Activated CD8-positive, alpha-beta T cell treated with anti-CD3 and anti-CD28 coated beads, Interleukin-2, amount 10 ng/mL, durations not matched to agents 7 days and 5 days (primary cell): ENCODE results near the gene TAF1D. TPM values are rescaled to one million over a fixed set of nuclear protein-coding genes. Genes with fewer than 3 reads are reported as not detected.
"Not testable (repeated sequence)": the region's sequence is repeated elsewhere in the genome, so short reads cannot be mapped to it uniquely, and the experiment has no call there.

Source experiments
- ATAC-seq: fragments of 150-1000 bp; cut with Tn5 transposase; one replicate; pipeline ENCODE4 v1.10.0; 2021; ENCODE audit warnings: moderate library complexity
- CTCF ChIA-PET: fragments of 350-600 bp; sonication (Branson Sonifier 250); formaldehyde crosslinking; loops from one replicate; lab custom pipeline; 2021; ENCODE audit warnings: antibody characterized with exemption; lab: Charles Lee
- POLR2A ChIA-PET: fragments of 350-600 bp; sonication (Branson Sonifier 250); formaldehyde crosslinking; loops from one replicate; lab custom pipeline; 2021; ENCODE audit warnings: antibody characterized with exemption; lab: Charles Lee
- DNase-seq: peaks from one replicate; pipeline ENCODE4 v3.0.0-alpha.2; 2020
- H3K27ac Mint-ChIP-seq: one replicate; pipeline ENCODE4 v1.8.0; 2021; ENCODE audit warnings: mild to moderate bottlenecking, mixed read lengths
- H3K27me3 Mint-ChIP-seq: one replicate; pipeline ENCODE4 v1.8.0; 2021; ENCODE audit warnings: low read depth, mixed read lengths
- H3K36me3 Mint-ChIP-seq: one replicate; pipeline ENCODE4 v1.8.0; 2021; ENCODE audit warnings: low read depth, mixed read lengths
- H3K4me1 Mint-ChIP-seq: one replicate; pipeline ENCODE4 v1.8.0; 2021; ENCODE audit warnings: low read depth, mixed read lengths
- H3K4me3 Mint-ChIP-seq: one replicate; pipeline ENCODE4 v1.8.0; 2021; ENCODE audit warnings: mild to moderate bottlenecking, mixed read lengths
- H3K9me3 Mint-ChIP-seq: one replicate; pipeline ENCODE4 v1.8.0; 2022; ENCODE audit warnings: mixed read lengths; ENCODE audit not compliant: insufficient read depth
- total RNA-seq, 2 experiments: library from RNA; stranded (reverse); gene quantifications; one replicate each; pipeline ENCODE4 v1.2.3, GENCODE V29; 2021

Gene TAF1D
- total RNA-seq, 2 experiments from 2014 or later = 161 to 172 TPM

GRCh38 chr11:93770160-93770559 is 28.9 kb upstream of the TAF1D start:
- Mint-ChIP-seq H3K4me1 (no peaks in the 10 kb centered on the region), H3K27ac (no peak overlapping the region), H3K36me3 (peaks cover 15% of the 10 kb centered on the region), H3K27me3 (no peaks in the 10 kb centered on the region), H3K4me3 (no peak overlapping the region), H3K9me3 (peaks cover 10% of the 10 kb centered on the region)
- ATAC-seq = no peak
- ChIA-PET POLR2A (interaction anchor here (1.4 kb wide), 1 partner anchor 14 kb away, joined by 3 read pairs; the partner anchor contains the start of gene MED17), CTCF (no interaction called here)
- DNase-seq = no peak

- POLR2A ChIA-PET = no interaction called here
- CTCF ChIA-PET = no interaction called here
- H3K36me3 Mint-ChIP-seq = peaks cover 14% of the 10 kb centered on the region
- H3K4me3 Mint-ChIP-seq = no peak overlapping the region
- H3K4me1 Mint-ChIP-seq = no peaks in the 10 kb centered on the region
- no peak for DNase-seq
- no peaks in the 10 kb centered on the region for H3K27me3 Mint-ChIP-seq
- H3K27ac Mint-ChIP-seq = no peak overlapping the region
- ATAC-seq = no peak
- peaks cover 3% of the 10 kb centered on the region for H3K9me3 Mint-ChIP-seq
These were observed 25.7 kb upstream of the TAF1D start for GRCh38 chr11:93767018-93767417.

DNA sequence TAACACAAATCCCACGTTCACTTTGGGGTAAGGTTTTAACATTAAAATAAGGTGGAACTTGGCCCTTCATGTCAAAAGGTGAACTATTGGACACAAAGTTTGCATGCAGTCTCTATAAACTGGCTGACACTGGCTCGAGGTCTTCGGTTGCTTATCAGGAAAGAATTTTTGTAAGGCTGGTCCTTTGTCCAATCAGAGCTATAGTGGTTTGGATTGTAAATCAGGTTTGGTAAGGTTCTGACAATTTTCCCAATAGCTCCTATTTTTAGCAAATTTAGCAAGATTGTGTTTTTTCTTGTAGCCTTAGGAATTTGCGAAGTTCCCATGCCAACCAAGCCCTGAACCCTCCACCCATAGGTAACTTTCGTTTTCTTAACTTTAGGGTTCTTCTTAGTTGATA is 25.2 kb upstream of the TAF1D start:
- ATAC-seq = no peak
- ChIA-PET POLR2A (interaction anchor here (1.6 kb wide), 1 partner anchor 25 kb away, joined by 4 read pairs; the partner anchor contains the start of genes C11orf54 and TAF1D), CTCF (no interaction called here)
- Mint-ChIP-seq H3K27ac (no peak overlapping the region), H3K9me3 (no peaks in the 10 kb centered on the region), H3K4me1 (no peaks in the 10 kb centered on the region), H3K4me3 (no peak overlapping the region), H3K36me3 (peaks cover 14% of the 10 kb centered on the region), H3K27me3 (no peaks in the 10 kb centered on the region)
- DNase-seq = no peak

DNA sequence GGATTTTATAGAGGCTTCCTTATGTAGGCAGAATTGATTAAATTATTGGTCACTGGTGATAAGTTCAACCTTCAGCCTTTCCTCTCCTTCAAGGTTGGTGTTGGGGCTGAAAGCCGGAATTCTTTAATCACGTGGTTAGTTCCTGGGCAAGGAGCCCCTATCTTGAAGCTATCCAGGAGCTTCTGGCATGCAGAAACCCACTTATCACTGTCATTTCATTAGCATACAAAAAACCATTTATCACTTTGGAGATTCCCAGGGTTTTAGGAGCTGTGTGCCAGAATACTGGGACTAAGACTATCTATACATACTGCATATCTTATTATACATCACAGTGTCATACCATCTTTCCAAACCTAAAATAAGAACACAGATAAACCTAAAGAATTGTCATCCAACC is 24.3 kb upstream of the TAF1D start:
- no peaks in the 10 kb centered on the region for H3K27me3 Mint-ChIP-seq
- H3K4me3 Mint-ChIP-seq = no peak overlapping the region
- ChIA-PET POLR2A (interaction anchor here (1.6 kb wide), 2 partner anchors 18 to 24 kb away, joined by 4 to 6 read pairs; partner anchors contain the start of genes C11orf54, MED17 and TAF1D), CTCF (no interaction called here)
- H3K27ac Mint-ChIP-seq = no peak overlapping the region
- no peaks in the 10 kb centered on the region for H3K9me3 Mint-ChIP-seq
- no peak for DNase-seq
- no peak for ATAC-seq
- no peaks in the 10 kb centered on the region for H3K4me1 Mint-ChIP-seq
- peaks cover 17% of the 10 kb centered on the region for H3K36me3 Mint-ChIP-seq

- Mint-ChIP-seq H3K4me3 (no peak overlapping the region), H3K4me1 (no peaks in the 10 kb centered on the region), H3K9me3 (no peaks in the 10 kb centered on the region), H3K27me3 (no peaks in the 10 kb centered on the region), H3K27ac (no peak overlapping the region), H3K36me3 (peaks cover 31% of the 10 kb centered on the region)
- ChIA-PET POLR2A (interaction anchor here (1.2 kb wide), 1 partner anchor 22 kb away, joined by 3 read pairs; the partner anchor contains the start of gene MED17), CTCF (no interaction called here)
- DNase-seq = no peak
- no peak for ATAC-seq
These were observed 20.6 kb upstream of the TAF1D start for GRCh38 chr11:93761910-93762309.

GRCh38 chr11:93759123-93759522 is 17.8 kb upstream of the TAF1D start:
- H3K27ac Mint-ChIP-seq, CTCF ChIA-PET, DNase-seq: not testable (repeated sequence)

DNA sequence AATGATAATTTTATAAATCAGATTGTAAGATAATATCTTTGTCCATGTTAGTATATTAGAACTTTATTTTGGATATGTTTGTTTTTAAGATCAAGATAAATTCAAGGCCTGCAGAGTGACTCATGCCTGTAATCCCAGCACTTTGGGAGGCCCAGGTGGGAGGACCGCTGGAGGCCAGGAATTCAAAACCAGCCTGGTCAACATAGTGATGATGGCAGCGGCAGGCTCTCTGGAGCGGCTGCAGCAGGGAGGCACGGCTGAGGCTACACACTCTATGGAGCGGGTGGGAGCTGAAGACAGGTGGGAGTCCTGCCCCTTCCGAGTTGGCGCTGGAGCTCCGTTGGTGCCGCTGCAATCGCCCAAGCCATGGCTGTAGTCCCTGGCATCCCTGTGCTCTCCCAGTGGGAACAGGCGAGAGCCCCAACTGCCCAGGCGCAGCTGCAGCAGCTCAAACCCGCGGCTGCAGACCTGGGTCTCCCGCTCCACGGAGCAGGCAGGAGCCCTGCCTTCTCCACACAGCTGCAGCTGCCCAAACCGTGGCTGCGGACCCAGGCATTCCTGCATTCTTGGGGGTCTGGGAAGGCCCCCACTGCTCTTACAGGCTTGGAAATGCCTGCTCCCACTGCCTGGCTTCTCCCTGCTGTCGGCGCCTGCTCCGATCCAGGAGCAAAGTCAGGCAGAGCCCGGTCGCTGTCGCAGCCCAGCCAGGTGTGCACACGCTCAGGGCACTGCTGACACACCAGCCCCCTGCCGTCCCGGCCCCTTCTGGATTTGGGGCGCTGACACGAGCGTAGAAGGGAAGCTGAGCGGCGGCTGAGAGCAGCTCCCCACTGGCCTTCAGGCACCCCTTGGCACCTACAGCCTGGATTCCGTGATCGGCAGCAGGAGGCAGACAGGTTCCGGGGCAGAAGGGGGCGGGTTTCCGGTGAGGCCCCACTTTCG is 16.9 kb upstream of the TAF1D start:
- no peaks in the 10 kb centered on the region for H3K4me1 Mint-ChIP-seq
- POLR2A ChIA-PET = interaction anchor here (1.4 kb wide), 1 partner anchor 26 kb away, joined by 4 read pairs; the partner anchor contains the start of gene MED17
- CTCF ChIA-PET = no interaction called here

More at GRCh38 chr11:93759123-93759522, 17.8 kb upstream of the TAF1D start:
- not testable (repeated sequence) for H3K4me1 Mint-ChIP-seq, H3K4me3 Mint-ChIP-seq, ATAC-seq, H3K27me3 Mint-ChIP-seq, H3K9me3 Mint-ChIP-seq
- H3K36me3 Mint-ChIP-seq = peaks cover 22% of the 10 kb centered on the region
- POLR2A ChIA-PET = interaction anchor here (1.4 kb wide), 1 partner anchor 25 kb away, joined by 4 read pairs; the partner anchor contains the start of gene MED17

DNA sequence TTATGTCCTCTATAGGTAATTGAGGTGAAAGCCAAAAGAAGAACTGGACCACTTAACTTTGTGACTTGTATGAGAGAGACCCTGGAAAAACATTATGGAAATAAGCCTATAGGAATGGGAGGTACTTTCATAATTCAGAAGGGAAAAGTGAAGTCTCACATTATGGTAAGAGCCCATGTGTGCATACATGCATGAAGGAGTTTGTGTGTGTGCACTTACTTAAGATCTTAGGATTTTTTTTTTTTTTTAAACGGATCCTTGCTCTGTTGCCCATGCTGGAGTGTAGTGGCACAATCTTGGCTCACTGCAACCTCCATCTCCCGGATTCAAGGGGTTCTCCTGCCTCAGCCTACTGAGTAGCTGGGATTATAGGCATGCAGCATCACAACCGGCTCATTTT is 16.0 kb upstream of the TAF1D start:
- DNase-seq (no peak), ATAC-seq (no peak)
- peaks cover 24% of the 10 kb centered on the region for H3K36me3 Mint-ChIP-seq
- H3K4me1 Mint-ChIP-seq = no peaks in the 10 kb centered on the region
- no peaks in the 10 kb centered on the region for H3K9me3 Mint-ChIP-seq
- ChIA-PET POLR2A (no interaction called here), CTCF (no interaction called here)
- no peak overlapping the region for H3K4me3 Mint-ChIP-seq
- H3K27me3 Mint-ChIP-seq = no peaks in the 10 kb centered on the region
- H3K27ac Mint-ChIP-seq = no peak overlapping the region

More for the DNA sequence above, 16.9 kb upstream of the TAF1D start:
- peaks cover 23% of the 10 kb centered on the region for H3K36me3 Mint-ChIP-seq
- H3K9me3 Mint-ChIP-seq = no peaks in the 10 kb centered on the region
- ATAC-seq = no peak
- no peak overlapping the region for H3K4me3 Mint-ChIP-seq
- no peaks in the 10 kb centered on the region for H3K27me3 Mint-ChIP-seq
- DNase-seq = no peak
- H3K27ac Mint-ChIP-seq = no peak overlapping the region

GRCh38 chr11:93756748-93757147 is 15.5 kb upstream of the TAF1D start:
- Mint-ChIP-seq H3K4me1 (no peaks in the 10 kb centered on the region), H3K27ac (no peak overlapping the region), H3K9me3 (no peaks in the 10 kb centered on the region), H3K36me3 (peaks cover 25% of the 10 kb centered on the region), H3K27me3 (no peaks in the 10 kb centered on the region), H3K4me3 (no peak overlapping the region)
- ChIA-PET POLR2A (no interaction called here), CTCF (no interaction called here)
- ATAC-seq (no peak), DNase-seq (no peak)

DNA sequence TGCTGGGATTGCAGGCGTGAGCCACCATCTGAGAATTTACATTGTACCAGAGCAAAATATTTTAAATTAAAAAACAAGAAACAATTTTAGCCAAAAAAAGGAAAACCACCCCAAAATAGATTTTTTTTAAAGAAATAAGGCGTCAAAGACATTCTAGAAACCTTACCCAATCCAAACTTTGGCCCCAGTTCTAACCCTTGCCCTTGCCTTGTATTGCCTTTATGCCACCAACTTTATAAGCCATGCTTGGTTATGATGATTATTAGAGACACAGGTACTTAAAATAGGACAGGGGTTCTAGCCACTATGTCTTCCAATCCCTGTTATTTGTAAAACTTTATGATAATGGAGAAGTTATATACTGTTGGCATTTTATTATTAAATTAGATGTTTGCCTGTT is 11.9 kb upstream of the TAF1D start:
- no peaks in the 10 kb centered on the region for H3K4me1 Mint-ChIP-seq
- no peak overlapping the region for H3K27ac Mint-ChIP-seq
- H3K36me3 Mint-ChIP-seq = peaks cover 15% of the 10 kb centered on the region
- POLR2A ChIA-PET = no interaction called here
- DNase-seq (no peak), ATAC-seq (no peak)
- CTCF ChIA-PET = no interaction called here
- no peaks in the 10 kb centered on the region for H3K9me3 Mint-ChIP-seq
- H3K27me3 Mint-ChIP-seq = no peaks in the 10 kb centered on the region
- no peak overlapping the region for H3K4me3 Mint-ChIP-seq

DNA sequence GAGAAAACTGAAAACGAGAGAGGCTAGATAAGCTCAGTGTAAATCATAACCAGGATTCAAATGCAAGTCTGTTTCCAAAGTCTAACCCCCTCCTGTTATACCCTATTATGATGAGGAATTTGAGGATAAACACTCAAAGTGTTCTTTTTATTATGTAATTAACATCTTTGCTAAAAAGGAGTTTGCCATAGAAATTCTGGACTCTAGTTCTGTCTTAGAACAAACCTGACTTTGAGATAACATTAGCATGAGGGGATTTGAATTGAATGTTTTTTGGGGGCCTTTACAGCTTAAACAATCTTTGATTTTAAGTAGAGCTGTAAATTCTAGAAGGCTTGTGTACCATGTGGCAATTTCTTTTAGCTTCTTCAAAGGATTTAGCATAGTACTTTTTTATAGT is 9.7 kb upstream of the TAF1D start:
- peaks cover 15% of the 10 kb centered on the region for H3K36me3 Mint-ChIP-seq
- POLR2A ChIA-PET = interaction anchor here (1.2 kb wide), 1 partner anchor 10 kb away, joined by 7 read pairs; the partner anchor contains the start of genes C11orf54 and TAF1D
- CTCF ChIA-PET = interaction anchor here (1.1 kb wide), 1 partner anchor 86 kb away, joined by 3 read pairs; no protein-coding TSS in a partner anchor
- H3K4me3 Mint-ChIP-seq = no peak overlapping the region
- DNase-seq = no peak
- no peak for ATAC-seq
- no peak overlapping the region for H3K27ac Mint-ChIP-seq
- H3K9me3 Mint-ChIP-seq = no peaks in the 10 kb centered on the region
- no peaks in the 10 kb centered on the region for H3K4me1 Mint-ChIP-seq
- H3K27me3 Mint-ChIP-seq = no peaks in the 10 kb centered on the region

- no peak for DNase-seq
- Mint-ChIP-seq H3K27ac (no peak overlapping the region), H3K4me1 (peaks cover 13% of the 10 kb centered on the region), H3K27me3 (no peaks in the 10 kb centered on the region), H3K9me3 (no peaks in the 10 kb centered on the region), H3K36me3 (peaks cover 17% of the 10 kb centered on the region), H3K4me3 (no peak overlapping the region)
- ATAC-seq = no peak
- ChIA-PET CTCF (no interaction called here), POLR2A (no interaction called here)
These were observed 5.8 kb upstream of the TAF1D start for GRCh38 chr11:93747122-93747521.
